KG1 (cell line): ENCODE measurements around the gene CIPC.

Experiments used
- DNase-seq: peaks from one replicate; lab custom pipeline; 2025; lab: John Stamatoyannopoulos, UW

The CIPC gene

DNA sequence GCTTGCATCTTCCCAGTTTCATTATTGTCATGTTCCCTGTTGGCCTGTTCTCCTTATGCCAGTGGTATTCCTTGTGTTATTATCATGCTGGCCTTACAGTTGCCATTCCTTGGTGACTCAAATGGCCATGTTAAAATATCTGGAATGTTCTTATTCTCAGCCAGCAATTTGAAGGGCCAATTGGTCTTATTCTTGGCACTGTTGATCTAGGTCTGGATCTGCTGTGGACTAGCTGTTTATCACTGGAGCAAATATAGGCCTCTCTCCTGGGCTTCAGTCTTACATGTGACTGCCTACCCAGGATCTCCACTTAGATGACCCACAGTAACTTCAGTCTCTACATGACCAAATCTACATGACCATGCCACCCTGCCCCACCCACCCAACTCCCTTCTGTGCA is 5.4 kb downstream of the CIPC start:
- DNase-seq = no peak

DNA sequence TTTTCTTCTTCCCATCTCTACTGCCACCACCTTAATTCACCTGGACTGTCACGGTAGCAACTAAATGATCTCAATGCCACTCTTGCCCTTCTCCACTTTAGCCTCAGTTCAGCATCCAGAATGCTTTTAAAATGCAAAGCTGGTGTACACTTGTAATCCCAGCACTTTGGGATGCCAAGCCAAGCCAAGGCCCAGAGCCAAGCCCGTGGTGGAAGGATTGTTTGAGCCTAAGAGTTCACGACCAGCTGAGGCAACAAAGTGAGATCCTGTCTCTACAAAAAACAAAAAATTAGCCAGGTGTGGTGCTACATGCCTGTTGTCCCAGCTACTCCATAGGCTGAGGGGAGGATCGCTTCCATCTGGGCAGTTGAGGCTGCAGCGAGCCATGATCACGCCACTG is 5.9 kb downstream of the CIPC start:
- no peak for DNase-seq

DNA sequence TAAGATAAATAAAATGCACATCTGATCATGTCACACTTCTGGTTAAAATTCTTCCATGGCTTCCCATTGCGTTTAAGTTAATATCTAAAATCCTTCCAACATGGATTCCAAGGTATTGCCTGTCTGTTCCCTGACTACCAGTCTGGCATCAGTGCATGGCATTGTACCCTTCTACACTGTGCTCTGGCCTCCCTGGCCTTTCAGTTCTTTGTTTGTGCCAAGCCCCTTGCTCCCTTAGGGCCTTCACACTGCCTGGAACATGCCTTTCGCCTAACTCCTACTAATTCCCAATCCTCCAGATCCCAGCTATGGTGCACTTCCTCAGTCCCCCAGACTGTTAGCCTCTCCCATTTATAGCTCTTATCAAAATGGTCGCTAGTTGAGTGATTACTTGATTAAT is 6.3 kb downstream of the CIPC start:
- no peak for DNase-seq

DNA sequence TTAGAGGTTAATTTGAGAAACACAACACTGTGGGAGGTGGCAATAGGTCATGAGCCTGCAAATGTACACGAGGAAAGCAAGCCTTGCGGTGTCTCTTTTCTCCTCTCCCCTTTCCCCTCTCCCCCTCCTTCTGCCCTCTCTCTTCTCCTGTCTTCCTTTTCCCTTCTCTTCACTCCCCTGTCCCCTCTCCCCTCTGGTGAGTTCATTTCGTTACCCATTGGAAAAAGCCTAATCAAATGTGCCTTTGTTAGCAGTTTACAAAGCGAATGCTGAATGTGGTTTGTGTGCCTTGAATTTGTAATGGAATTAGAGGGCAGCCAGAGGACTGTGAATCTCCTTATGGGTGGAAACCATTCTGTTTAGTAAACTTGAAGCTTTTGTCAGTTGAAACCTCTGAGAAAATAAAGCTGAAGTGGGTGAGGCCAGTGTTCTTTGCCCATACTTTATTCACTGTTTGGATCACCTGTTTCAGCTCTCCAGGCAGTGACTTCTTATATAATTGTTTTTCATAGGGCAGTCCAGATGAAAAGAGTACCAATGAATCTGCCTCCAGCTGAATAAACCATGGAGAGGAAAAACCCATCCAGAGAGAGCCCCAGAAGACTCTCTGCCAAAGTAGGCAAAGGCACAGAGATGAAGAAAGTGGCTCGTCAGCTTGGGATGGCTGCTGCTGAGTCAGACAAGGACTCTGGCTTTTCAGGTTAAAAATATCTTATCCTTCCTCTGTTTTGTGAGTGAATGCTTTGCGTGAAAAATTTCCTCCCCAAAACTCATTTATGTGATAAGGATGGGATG is 7.3 kb downstream of the CIPC start:
- DNase-seq = no peak

DNA sequence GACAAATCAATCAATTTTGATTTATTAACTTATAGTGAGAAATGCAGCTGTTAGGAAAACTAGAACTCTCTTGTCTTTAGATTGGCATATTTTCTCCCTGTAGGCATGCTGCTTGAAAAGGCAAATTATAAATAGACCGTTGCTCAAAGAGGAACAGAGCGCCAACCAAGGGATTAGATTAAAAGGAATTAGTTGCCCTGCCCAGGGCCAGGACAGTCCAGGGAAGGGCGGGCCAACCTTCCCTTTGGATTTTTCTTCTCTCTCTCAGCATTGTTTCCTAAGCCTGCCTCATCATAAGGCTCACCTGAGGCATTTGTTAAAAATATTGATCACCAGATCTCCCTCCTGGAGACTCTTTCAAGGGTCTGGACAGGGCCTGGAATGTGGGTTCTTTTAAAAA is 8.6 kb downstream of the CIPC start:
- DNase-seq = no peak

DNA sequence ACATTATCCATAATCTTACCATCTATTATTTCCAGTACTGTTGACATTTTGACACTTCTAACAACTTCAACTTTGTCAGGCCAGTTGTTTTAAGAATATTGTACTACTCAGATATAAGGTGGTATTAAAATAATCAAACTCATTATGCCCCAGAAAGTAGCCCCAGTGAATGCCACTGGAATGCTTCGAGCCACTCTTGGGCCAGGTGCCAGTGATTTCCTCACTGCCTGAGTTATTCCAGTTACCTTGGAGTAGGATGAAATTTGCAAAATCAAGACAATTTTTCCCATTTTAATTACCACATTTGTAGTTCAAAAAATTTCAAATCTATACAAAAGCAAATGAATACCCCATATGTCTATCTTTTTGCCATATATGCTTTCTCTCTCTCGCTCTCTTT is 9.2 kb downstream of the CIPC start:
- no peak for DNase-seq

DNA sequence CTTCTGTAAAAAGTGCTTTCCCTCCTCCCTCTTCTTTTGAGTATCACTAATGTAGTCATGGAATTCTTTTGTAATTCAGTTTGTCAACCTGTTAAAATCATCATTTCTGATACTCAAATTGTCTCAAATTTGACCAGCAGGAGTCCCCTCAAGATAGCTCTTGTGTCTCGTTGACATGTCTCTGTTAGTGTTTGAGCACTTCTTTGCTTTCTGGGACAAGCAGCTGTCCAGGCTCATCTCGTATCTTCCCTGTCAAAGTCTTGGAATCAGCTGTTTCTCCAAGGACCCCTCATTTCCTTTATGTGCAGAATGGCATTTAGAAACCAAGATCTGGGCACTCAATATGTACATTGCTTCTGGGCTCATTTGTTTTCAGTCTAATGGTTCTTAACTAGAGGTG is 10.7 kb downstream of the CIPC start:
- DNase-seq = no peak

DNA sequence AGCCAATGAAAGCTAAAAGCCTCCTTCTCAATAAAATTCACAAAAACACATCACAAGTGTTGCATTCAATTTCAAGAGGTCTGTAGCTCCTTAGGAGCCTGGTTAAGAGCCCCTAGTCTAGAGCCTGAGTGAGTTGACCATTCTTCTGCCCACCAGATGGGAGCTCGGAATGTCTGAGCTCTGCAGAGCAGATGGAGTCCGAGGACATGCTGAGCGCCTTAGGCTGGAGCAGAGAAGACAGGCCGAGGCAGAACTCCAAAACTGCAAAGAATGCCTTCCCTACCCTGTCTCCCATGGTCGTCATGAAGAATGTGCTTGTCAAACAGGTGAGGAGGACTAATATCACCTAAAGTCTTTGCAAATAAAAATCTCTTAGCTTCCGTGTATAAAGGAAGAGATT is 11.6 kb downstream of the CIPC start:
- DNase-seq = no peak

DNA sequence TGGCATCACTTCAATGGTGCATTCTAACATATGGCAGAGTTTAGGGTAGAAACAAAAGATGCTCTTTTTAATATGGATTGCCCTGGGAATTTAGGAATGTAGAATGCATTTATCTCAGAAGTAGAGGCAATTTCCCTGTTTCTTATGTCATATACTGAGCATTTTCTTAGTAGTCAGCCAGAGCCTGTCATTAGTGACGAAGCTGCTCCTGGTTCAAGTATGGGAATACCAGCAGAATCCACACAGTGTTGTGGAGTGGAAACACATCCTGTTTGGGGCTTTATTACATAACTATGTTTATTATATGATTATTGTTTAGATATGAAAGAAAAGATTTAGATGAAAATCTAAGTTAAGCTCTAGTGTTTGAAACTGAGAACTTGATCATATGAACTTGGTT is 12.2 kb downstream of the CIPC start:
- no peak for DNase-seq

DNA sequence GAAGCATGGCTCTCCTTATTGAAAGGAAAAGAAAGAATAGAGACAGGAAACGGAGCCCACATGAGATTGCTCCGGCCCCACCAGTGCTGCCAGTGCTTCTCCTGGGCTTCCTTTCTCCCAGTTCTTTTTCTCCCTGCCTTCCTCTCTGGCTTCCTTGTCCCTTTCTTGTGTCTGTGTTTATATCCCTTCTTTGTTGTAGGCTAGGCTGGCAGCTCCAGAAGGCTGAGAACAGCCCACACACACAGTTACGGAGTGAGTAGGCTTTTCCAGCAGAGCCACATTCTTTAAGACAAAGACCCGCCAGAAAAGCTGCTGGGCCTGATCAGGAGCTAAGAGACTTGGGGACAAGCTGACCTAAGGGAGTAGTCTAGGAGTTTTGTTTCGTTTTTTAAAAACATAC is 13.0 kb downstream of the CIPC start:
- no peak for DNase-seq

DNA sequence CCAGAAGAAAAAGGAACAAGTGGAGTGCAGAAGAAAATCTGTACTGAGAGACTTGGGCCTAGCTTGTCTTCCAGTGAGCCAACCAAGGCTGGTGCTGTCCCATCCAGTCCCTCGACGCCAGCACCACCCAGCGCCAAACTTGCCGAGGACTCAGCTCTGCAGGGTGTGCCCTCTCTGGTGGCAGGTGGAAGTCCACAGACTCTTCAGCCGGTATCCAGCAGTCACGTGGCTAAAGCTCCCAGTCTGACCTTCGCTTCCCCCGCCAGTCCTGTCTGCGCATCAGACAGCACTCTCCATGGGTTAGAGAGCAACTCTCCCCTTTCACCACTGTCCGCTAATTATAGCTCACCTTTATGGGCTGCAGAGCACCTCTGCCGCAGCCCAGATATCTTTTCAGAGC is 15.6 kb downstream of the CIPC start:
- DNase-seq = no peak

DNA sequence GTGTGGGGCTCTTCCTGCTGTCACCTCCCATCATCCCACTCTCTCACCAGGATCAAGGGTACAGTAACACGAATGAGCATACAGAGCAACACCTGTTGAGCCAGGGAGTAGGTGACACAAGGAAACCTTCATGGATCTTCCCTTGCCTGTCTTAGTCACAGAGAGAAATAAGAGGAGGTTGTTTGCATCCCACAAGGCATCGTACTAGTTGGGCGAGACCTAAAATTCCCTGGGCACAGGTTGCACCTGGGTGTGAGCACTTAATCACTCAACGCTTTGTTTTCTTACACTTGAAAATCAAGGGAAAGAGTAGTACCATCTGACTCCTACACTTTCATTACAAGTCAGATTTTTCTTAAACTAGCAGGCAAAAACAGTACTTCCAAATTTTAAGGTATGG is 16.6 kb downstream of the CIPC start:
- no peak for DNase-seq

DNA sequence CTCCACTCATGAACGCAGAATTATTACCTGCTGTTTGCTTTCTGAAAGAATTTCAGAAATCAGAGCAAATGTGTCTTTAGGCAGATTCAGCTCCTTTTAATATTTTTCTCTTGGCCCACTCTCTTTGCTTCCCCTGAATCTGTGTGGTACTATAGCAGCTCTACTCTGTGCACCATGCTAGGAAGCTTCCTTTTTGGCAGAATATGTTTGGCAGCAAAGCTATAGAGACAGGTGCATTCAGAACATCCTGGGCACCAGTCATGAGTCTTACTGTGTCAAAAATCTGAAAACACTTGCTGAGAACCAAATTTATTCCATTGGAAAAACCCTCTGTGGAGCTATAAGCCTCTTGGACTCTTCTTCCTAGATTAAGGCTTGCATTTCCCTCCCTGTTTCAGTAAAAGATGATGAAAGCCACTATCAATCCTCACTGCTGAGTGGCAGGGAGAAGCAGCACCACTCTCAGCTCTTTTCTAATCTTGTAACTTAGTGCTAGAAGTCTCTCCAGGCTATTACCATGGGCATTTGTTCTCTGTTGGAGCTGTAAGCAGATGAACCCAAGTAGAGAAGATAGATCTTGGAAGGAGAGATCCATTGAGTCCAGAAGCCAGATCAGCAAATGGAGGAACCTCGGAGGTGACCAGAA is 18.2 kb downstream of the CIPC start:
- no peak for DNase-seq

DNA sequence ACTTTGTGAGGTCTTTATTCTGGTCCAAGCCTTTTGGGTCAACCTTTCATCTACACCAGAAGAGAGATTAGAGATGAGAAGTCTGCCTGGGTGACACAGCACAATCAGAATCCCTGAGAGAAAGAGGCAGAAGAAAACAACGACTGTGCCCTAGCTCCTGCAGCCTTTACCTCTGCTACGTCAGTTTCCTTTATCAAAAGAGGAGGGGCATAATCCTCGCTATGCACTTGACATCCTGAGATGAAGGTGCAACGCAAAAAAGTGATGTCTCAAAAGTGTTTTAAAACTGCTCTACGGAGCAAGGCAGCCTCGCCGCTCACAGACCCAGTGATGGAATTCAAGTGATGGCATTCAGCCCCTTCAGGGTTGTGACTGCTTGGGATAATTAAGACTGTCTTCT is 21.8 kb downstream of the CIPC start:
- no peak for DNase-seq

DNA sequence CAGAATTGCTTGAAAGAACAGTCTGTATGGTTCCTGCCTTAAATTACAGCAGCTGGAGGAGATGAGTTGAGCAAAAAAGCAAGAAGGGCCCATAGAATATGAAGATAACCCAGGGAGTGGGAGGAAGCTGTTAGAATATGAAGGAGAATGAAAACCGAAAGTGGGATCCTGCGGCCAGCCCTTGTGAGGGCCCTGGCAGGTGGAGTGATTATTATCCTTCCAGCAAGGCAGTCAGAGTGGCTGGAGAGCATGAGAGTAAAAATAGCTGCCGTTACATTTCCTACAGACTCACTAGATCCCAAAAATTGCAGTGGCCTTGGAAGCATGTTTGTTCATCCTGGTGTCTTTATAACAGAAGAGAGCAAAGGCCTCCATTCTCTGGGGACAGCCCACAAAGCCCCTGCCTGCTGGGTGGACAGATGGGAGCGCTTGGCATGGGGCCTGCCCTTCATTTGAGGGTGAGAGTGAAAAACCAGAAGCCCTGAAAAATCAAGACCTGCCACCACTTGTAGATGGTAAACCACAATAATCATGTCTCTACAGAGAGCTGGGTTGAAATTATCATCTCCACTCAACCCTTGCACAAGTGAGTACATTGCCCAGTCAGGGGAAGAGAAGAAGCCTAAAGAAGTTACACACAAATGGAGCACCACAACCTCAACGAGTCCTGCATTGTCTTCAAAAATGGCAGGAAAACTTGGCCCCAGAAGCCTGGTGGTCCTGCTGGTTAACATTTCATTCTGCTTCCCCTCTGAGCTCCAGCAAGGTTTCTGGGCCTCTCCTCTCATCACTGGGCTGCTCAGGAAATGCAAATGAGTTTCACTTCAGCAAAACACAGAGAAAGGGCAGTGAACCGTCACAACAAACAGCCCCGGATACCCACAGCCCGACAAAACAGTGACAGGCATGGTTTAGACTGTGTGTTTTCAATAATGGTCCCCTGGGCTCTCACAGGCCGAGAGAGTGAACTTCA is 23.0 kb downstream of the CIPC start:
- DNase-seq = no peak

DNA sequence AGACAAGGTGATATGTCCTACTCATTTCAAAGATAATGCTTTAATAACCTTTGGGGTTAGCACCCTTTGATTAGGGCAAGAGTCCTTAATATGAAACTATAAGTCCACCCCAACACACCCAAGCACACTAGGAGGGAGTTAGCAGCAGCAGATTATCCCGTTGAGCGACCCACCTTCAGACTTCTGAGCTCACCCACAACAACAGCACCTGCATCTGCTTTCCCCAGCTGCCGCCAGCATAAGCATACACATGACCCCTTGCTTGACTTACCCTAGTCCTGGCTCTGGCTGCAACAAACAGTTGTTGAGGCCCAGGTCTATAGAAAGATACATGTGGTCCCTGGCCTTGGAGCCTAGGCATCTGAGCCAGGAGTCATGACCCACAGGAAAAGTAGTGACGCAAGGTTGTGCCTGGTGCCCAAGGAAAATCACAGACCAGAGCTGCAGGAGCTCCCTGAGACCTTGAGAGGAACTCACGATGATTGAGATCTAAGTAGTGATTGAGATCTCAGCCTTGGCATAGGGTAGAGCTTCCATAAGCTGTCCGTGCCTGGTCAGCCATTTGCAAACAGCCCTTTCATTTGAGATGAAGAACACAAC is 24.6 kb downstream of the CIPC start:
- no peak for DNase-seq

DNA sequence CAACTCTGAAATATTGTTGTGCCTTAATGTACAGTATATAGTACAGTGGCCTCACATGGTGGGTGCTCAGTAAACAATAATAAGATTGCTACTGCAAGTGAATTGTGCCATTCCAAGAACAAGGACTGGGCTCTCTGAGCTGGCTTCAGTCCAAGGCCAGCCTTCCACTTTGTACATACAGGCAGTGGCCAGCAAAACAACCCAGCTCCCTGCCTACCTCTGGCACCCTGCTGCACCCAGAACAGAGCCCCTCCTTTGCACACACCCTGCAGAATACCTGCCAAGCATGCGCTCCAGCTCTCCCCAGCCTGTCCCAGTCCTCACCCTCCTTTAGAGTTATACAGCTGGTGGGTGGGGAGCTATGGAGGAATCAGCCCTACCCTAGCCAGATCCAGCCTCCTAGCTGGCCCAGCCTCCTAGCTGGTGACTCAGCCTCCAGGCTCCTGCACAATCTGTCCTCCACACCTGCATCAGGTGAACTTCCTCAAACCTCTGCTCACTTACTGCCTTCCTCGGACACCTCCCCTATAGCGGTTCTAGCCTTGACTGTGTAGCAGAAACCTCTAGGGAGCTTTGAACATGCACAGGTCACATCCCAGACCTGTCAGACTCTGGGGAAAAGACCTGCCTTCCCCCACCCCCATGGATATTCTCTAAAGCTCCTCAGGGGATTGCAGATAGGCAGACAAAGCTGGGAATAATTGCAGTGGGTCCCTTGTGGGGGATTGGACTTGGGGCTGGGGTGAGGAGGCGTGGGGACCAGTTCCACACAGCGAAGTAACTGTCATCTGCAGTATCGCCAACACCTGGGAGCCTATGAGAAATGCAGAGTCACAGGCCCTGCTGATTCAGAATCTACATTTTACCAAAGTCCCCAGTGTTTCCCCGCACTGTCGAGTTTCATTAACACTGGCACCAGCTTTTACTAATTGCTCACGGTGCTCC is 25.6 kb downstream of the CIPC start:
- DNase-seq = no peak

DNA sequence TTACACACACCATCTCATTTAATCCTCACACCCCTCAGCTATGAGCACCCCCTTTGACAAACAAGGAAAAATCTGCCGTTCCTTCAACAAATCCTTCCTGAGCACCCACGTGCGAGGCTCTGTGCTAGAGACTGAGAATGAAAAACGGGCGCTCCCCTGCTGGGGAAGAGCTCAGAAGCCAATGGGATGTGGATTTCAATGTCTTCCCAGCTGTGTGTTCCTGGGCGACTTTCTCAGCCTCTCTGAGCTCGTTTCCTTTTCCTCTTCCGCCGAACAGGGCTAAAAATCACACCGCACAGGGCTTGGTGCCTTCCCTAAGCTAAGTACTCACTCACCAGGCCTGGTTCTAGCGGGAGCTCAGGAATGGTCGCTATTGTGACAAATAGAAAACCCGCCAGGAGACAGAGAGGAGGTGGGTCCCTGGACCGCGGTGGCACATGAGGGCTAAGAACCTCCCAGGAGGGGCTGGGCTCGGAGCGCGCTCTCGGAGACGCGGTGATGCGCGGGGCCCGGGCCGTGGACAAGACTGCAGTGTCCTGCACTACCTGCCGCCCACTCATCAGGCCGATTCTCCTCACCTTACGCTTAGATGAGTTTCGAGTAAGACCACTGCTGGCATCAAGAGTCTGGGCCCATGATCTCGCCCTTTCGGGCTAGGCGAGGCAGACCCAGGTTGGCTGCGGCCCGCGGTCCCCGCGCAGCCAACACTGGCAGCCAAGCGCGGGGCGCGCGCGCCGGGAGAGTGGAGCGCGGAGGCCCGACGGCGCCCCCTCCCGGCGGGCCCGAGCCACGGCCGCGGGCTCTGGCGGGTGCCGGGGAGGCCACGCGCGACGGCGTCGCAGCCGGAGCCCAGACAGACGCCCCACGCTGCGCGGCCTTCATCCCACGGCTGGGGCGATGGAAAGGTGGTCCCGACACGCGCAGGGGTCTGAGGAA is 26.6 kb downstream of the CIPC start:
- DNase-seq = peak; percentile 8

DNA sequence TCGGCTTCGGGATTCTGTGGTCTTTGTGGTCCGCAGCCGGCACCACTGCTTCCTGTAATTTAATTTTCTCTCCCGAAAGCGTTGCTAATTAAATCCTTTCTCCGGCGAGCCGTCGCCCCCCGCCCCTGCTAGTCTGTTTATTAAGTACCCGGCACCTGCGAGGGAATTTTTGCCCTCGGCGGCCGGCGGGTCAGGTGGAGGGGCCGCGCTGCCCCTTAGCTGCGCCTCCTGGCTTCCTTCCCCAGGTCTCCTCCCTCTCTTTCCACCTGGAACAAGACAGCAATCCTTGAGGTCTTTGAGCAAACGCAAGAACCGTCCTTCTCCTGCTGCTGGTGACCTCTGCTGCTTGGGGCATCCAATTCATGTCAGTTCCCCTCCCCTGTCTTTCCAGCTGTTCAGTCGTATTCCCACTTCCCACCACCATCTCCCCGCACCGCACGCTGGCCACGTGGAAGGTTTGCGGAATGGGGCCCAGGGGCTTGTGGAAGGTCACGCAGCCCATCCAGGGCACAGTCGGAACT is 27.3 kb downstream of the CIPC start:
- DNase-seq = no peak

DNA sequence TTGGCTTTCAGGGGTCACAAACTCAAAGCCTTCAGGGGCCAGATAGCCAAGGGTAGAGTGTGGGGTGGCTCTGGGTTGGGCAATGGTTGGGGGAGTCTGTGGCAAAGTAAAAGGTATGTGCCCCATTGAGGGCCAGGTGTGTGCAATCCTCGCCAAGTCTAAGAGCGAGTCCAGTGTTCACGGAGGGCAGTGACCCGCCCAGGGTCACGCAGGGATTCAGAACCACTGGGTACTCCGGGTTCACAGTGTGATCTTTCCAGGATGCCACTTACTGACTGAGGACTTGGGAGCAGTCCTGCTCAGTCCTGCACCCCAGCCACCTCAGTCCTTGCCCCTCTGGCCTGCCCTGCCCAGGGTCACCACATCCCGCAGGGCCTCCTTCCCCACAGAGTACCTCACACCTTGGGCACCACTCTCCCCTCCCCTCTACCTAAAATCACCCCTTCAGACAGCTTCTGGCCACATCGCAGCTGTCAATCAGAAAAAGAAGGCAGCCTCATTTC is 27.8 kb downstream of the CIPC start:
- no peak for DNase-seq
